T-helper 1 cell treated with Interleukin-12 subunit alpha and Interleukin-12 subunit beta and Interleukin-4 antibody, amounts not matched to agents 30 ng/mL and 1 ng/mL, for 36 hours (primary cell): ENCODE data around the gene TSHZ2. TPM values are rescaled to one million over a fixed set of nuclear protein-coding genes. Genes with fewer than 3 reads are reported as not detected.

Experiments used
- intact Hi-C: fragments of 100-400 bp; cut with micrococcal nuclease; formaldehyde crosslinking; loops from one replicate; pipeline ENCODE4 v1.15.1; 2024
- total RNA-seq: library from RNA; stranded (reverse); gene quantifications from 2 replicates; pipeline ENCODE4 v1.2.3, GENCODE V29; 2022

The TSHZ2 gene
- total RNA-seq, 1 donor from 2014 or later: 28.4 TPM

- intact Hi-C loops: loop anchor here (2.0 kb wide), 2 partner anchors 60 to 80 kb away; no protein-coding TSS in a partner anchor
Observed at GRCh38 chr20:53154540-53154939, 182.4 kb downstream of the TSHZ2 start.

- intact Hi-C loops: loop anchor here (1.0 to 2.0 kb wide), 3 partner anchors 13 to 785 kb away; no protein-coding TSS in a partner anchor
Observed at GRCh38 chr20:53157443-53158408, 185.6 kb downstream of the TSHZ2 start.

- intact Hi-C loops: loop anchor here (2.0 kb wide), 1 partner anchor 784 kb away; no protein-coding TSS in a partner anchor
Observed at GRCh38 chr20:53159160-53159559, 187.0 kb downstream of the TSHZ2 start.

- intact Hi-C loops: no loop called here
Observed at GRCh38 chr20:53161073-53161472, 188.9 kb downstream of the TSHZ2 start.

GRCh38 chr20:53161473-53161872 is 189.3 kb downstream of the TSHZ2 start:
- intact Hi-C loops: no loop called here

- intact Hi-C loops: no loop called here
Observed at GRCh38 chr20:53162251-53162835, 190.2 kb downstream of the TSHZ2 start.

GRCh38 chr20:53163486-53163885 is 191.3 kb downstream of the TSHZ2 start:
- intact Hi-C loops: no loop called here

GRCh38 chr20:53164072-53164471 is 191.9 kb downstream of the TSHZ2 start:
- intact Hi-C loops: no loop called here

GRCh38 chr20:53165452-53165851 is 193.3 kb downstream of the TSHZ2 start:
- intact Hi-C loops: no loop called here

- intact Hi-C loops: no loop called here
Observed at GRCh38 chr20:53168491-53168890, 196.3 kb downstream of the TSHZ2 start.

- intact Hi-C loops: loop anchor here (1.0 kb wide), 1 partner anchor 12 kb away; no protein-coding TSS in a partner anchor
Observed at GRCh38 chr20:53170196-53170595, 198.0 kb downstream of the TSHZ2 start.

- intact Hi-C loops: no loop called here
Observed at GRCh38 chr20:53171065-53171464, 198.9 kb downstream of the TSHZ2 start.

- intact Hi-C loops: no loop called here
Observed at GRCh38 chr20:53174454-53174853, 202.3 kb downstream of the TSHZ2 start.

- intact Hi-C loops: no loop called here
Observed at GRCh38 chr20:53175135-53175780, 203.1 kb downstream of the TSHZ2 start.

- intact Hi-C loops: no loop called here
Observed at GRCh38 chr20:53176134-53176533, 204.0 kb downstream of the TSHZ2 start.

GRCh38 chr20:53177687-53178086 is 205.5 kb downstream of the TSHZ2 start:
- intact Hi-C loops: no loop called here

- intact Hi-C loops: no loop called here
Observed at GRCh38 chr20:53179749-53180148, 207.6 kb downstream of the TSHZ2 start.

- intact Hi-C loops: no loop called here
Observed at GRCh38 chr20:53180928-53181362, 208.8 kb downstream of the TSHZ2 start.

GRCh38 chr20:53181866-53182376 is 209.8 kb downstream of the TSHZ2 start:
- intact Hi-C loops: no loop called here

GRCh38 chr20:53183181-53183580 is 211.0 kb downstream of the TSHZ2 start:
- intact Hi-C loops: no loop called here

- intact Hi-C loops: loop anchor here (5.0 kb wide), 1 partner anchor 49 kb away; no protein-coding TSS in a partner anchor
Observed at GRCh38 chr20:53186635-53187034, 214.5 kb downstream of the TSHZ2 start.
